GM18519 (cell line): ENCODE data around the gene STAB2.
"Not testable (repeated sequence)": the region's sequence is repeated elsewhere in the genome, so short reads cannot be mapped to it uniquely, and the experiment has no call there.

Source experiments
- ATAC-seq: cut with Tn5 transposase; IDR thresholded peaks from one replicate; pipeline ENCODE4 v1.9.1; 2021; ENCODE audit warnings: mild to moderate bottlenecking, moderate library complexity; ENCODE audit not compliant: unreplicated experiment, low FRiP score

Gene STAB2

GRCh38 chr12:103801709-103802585 is 214.9 kb downstream of the STAB2 start:
- ATAC-seq = no peak

- ATAC-seq = no peak
Observed at GRCh38 chr12:103802586-103802886, 215.5 kb downstream of the STAB2 start.

GRCh38 chr12:103803847-103804246 is 216.8 kb downstream of the STAB2 start:
- ATAC-seq = no peak

GRCh38 chr12:103805655-103806360 is 218.7 kb downstream of the STAB2 start:
- no peak for ATAC-seq

- ATAC-seq = no peak
Observed at GRCh38 chr12:103806803-103807202, 219.7 kb downstream of the STAB2 start.

- ATAC-seq = no peak
Observed at GRCh38 chr12:103807561-103808238, 220.6 kb downstream of the STAB2 start.

GRCh38 chr12:103808239-103808880 is 221.3 kb downstream of the STAB2 start:
- ATAC-seq = no peak

GRCh38 chr12:103809154-103809553 is 222.1 kb downstream of the STAB2 start:
- ATAC-seq = no peak

- ATAC-seq = not testable (repeated sequence)
Observed at GRCh38 chr12:103809639-103810038, 222.6 kb downstream of the STAB2 start.

GRCh38 chr12:103810111-103810510 is 223.0 kb downstream of the STAB2 start:
- no peak for ATAC-seq

- ATAC-seq = no peak
Observed at GRCh38 chr12:103811791-103812190, 224.7 kb downstream of the STAB2 start.

- ATAC-seq = no peak
Observed at GRCh38 chr12:103812789-103813188, 225.7 kb downstream of the STAB2 start.

GRCh38 chr12:103813426-103813825 is 226.4 kb downstream of the STAB2 start:
- no peak for ATAC-seq

GRCh38 chr12:103813949-103814348 is 226.9 kb downstream of the STAB2 start:
- ATAC-seq = no peak

GRCh38 chr12:103814436-103814835 is 227.4 kb downstream of the STAB2 start:
- ATAC-seq = no peak
